Thoracic aorta (tissue), 2 donors: ENCODE data around the gene VWA1. TPM values are rescaled to one million over a fixed set of nuclear protein-coding genes. Genes with fewer than 3 reads are reported as not detected.

Experiments used
- ATAC-seq: fragments of 150-250 bp; one replicate; pipeline ENCODE4 v1.8.0; 2017; ENCODE audit warnings: low read depth; ENCODE audit not compliant: insufficient number of reproducible peaks, low FRiP score
- DNase-seq: peaks from one replicate; pipeline ENCODE4 v3.0.0-alpha.2; 2020; ENCODE audit warnings: low spot score
- H3K27ac ChIP-seq, 2 donors: fragments of 200-600 bp; sonication (generic); 1 replicate in 1 of 2; 2 replicates in 1 of 2; pipeline ENCODE4 v1.5.1; 2016; ENCODE audit warnings: mild to moderate bottlenecking in 2 of 2, moderate library complexity in 2 of 2
- H3K27me3 ChIP-seq: fragments of 200-600 bp; sonication (generic); replicated peaks from 2 replicates; pipeline ENCODE4 v1.6.0; 2016; ENCODE audit warnings: mild to moderate bottlenecking; ENCODE audit not compliant: insufficient read depth
- H3K36me3 ChIP-seq: fragments of 200-600 bp; sonication (generic); one replicate; pipeline ENCODE4 v1.5.1; 2016
- H3K4me1 ChIP-seq, 2 donors: fragments of 200-600 bp; sonication (generic); 1 replicate in 1 of 2; 2 replicates in 1 of 2; pipeline versions ENCODE4 v1.5.1 to v1.6.0; 2016; ENCODE audit warnings: low read depth in 2 of 2, mild to moderate bottlenecking in 1 of 2; ENCODE audit not compliant: control insufficient read depth in 1 of 2
- H3K4me3 ChIP-seq: fragments of 200-600 bp; sonication (generic); 2 replicates; pipeline ENCODE4 v1.5.1; 2016; ENCODE audit warnings: mild to moderate bottlenecking
- H3K9me3 ChIP-seq: fragments of 200-600 bp; sonication (generic); 2 replicates; pipeline ENCODE4 v1.5.1; 2016
- total RNA-seq, 2 donors: library from RNA; depleted of rRNA; stranded (reverse); fragments of >200 nt; gene quantifications; one replicate each; pipeline versions ENCODE4 v1.1.0 to v1.2.3, GENCODE V29; 2016
- TF ChIP-seq, protein P1 (sequence below): fragments of 200-600 bp; sonication (generic); IDR thresholded peaks from one replicate; pipeline ENCODE4 v1.5.1; 2019; ENCODE audit warnings: antibody characterized with exemption

The VWA1 gene, protein sequence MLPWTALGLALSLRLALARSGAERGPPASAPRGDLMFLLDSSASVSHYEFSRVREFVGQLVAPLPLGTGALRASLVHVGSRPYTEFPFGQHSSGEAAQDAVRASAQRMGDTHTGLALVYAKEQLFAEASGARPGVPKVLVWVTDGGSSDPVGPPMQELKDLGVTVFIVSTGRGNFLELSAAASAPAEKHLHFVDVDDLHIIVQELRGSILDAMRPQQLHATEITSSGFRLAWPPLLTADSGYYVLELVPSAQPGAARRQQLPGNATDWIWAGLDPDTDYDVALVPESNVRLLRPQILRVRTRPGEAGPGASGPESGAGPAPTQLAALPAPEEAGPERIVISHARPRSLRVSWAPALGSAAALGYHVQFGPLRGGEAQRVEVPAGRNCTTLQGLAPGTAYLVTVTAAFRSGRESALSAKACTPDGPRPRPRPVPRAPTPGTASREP
- 10 to 100 TPM; 21.7 to 23.6 TPM for total RNA-seq

DNA sequence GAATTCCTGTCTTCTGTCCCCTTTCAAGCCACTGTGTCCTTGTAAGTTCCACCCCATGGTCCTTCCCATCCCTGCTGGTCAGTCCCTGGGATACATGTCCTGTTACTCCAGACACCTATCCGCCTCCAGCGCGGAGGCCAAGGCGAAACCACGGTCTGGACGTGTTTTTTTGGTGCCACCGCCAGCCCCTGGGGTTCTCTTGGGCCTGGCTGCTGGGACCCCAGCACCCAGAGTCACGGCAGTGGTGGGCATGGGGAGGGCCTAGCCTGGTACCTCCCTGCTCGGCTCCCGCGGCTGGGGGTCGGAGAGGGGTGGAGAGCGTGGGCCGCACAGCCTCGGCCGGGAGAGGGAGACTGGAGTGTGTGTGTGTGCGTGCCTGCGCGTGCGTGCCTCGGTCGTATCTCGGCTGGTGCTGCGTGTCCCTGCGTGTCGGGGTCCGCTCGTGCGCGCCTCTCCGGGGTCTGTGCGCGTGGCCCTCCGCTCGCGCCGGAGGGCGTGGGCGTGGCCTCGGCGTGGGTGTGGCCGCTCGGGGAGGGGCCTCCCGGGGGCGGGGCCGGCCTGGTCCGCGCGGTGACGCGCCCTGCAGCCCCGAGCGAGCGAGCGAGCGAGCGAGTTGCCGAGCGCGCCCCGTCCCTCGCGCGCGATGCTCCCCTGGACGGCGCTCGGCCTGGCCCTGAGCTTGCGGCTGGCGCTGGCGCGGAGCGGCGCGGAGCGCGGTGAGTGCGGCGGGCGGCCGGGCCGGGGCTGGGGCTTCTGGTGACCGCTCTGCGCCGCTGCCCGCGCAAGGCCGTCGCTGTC is at the start of gene VWA1:
Gene VWA1, plus strand, starts transcription at position 585 of the 798 bp plus-strand sequence. Its CDS starts 59 bp downstream, at position 644.
- H3K9me3 ChIP-seq, result no peaks in the 10 kb centered on the region
- DNase-seq, result no peak
- H3K36me3 ChIP-seq, result no peaks in the 10 kb centered on the region
- H3K27me3 ChIP-seq, result no peaks in the 10 kb centered on the region
- peaks cover 14 to 50% of the 10 kb centered on the region in 2 donors for H3K4me1 ChIP-seq
- TF ChIP-seq, protein P1, sequence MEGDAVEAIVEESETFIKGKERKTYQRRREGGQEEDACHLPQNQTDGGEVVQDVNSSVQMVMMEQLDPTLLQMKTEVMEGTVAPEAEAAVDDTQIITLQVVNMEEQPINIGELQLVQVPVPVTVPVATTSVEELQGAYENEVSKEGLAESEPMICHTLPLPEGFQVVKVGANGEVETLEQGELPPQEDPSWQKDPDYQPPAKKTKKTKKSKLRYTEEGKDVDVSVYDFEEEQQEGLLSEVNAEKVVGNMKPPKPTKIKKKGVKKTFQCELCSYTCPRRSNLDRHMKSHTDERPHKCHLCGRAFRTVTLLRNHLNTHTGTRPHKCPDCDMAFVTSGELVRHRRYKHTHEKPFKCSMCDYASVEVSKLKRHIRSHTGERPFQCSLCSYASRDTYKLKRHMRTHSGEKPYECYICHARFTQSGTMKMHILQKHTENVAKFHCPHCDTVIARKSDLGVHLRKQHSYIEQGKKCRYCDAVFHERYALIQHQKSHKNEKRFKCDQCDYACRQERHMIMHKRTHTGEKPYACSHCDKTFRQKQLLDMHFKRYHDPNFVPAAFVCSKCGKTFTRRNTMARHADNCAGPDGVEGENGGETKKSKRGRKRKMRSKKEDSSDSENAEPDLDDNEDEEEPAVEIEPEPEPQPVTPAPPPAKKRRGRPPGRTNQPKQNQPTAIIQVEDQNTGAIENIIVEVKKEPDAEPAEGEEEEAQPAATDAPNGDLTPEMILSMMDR, result no peak
- peak within 1 kb of the TSS; percentile 69 for H3K4me3 ChIP-seq
- H3K27ac ChIP-seq, result peak within 1 kb of the TSS; percentile 68 to 83
- no peak for ATAC-seq

DNA sequence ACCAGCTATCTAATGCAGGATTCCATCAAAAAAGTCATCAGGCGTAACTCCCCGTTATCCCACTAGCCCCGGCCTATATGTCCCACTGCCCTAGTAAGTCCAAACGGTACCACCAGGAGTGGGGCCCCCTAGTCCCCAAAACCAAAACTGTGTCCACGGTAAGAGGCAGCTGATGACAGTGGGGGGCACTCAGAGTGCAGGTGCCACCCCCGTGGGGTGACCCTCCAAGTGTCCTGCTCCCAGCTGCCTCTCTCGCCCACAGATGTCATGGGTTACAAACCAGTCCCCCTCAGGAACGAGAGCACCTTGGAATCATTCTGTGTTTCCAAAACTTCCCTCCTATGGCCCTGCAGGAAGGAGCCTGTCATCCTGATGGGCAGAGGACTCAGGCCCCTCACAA is 49.6 kb upstream of the VWA1 start:
- peaks cover 52% of the 10 kb centered on the region for H3K36me3 ChIP-seq
- H3K4me1 ChIP-seq, result no peaks in the 10 kb centered on the region
- TF ChIP-seq, protein P1, result no peak
- DNase-seq (no peak), ATAC-seq (no peak)
- H3K27me3 ChIP-seq, result no peaks in the 10 kb centered on the region
- H3K27ac ChIP-seq, result no peak overlapping the region
- H3K9me3 ChIP-seq, result no peaks in the 10 kb centered on the region
- no peak overlapping the region for H3K4me3 ChIP-seq

DNA sequence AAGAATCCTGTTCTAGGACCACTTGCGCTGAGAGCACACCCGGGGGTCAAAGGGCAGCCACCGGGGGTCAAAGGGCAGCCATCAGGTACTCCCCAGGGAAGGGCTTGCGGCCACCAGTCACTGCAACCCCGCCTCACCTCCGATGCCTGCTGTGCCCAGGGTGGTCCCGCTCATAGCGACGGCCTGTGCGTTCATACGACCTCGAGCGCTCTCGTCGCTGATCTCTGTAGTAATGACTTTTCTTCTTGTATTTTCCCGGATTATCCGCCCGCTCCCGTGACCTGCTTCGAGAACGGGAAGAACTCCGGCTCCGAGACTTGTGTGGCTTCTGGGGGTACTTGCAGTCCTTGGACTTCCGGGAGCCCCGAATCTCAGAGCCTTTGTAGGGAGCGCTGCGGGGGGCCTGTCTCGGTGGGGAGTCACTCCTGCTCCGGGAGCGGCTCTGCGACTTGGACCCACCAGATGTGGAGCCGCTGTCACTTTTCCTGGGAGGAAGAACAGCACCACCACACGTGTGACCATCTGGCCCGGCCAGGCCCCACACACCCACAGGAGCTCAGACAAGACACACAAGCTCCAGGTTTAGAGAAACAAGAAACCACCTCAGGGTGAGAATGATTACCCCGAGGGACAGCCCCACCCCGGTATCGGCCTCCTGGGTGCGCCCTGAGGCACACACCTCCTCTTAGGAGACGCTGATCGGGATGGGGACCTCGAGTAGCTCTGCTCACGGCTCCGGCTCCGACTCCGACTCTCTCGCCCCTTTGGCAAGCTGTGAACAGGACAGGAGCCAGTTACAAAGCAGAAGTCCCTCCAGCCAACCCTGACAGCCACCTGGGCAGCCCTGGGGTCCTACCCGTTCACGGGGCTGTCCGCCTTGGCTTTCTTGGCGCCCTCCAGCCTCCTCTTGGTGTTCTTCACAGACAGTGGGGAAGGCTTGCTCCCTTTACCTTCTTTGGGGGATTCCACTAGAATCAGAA is 48.1 kb upstream of the VWA1 start:
- Histone ChIP-seq H3K27ac (no peak overlapping the region), H3K27me3 (no peaks in the 10 kb centered on the region), H3K36me3 (peaks cover 65% of the 10 kb centered on the region), H3K9me3 (no peaks in the 10 kb centered on the region), H3K4me3 (no peak overlapping the region), H3K4me1 (no peaks in the 10 kb centered on the region)
- DNase-seq (no peak), ATAC-seq (no peak)
- TF ChIP-seq, protein P1, result no peak

DNA sequence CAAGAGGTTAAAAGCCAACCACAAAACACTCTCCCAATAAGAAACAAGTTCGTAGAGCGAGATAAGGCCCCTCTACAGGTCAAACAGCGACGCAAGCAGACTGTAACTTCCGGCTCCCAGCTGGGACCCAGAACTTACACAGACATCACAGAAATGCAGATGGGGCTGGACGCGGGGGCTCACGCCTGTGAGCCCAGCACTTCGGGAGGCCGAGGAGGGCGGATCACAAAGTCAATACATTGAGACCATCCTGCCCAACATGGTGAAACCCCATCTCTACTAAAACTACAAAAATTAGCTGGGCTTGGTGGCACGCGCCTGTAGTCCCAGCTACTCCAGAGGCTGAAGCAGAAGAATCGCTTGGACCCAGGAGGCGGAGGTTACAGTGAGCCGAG is 47.4 kb upstream of the VWA1 start:
- Histone ChIP-seq H3K27ac (no peak overlapping the region), H3K27me3 (no peaks in the 10 kb centered on the region), H3K4me1 (no peaks in the 10 kb centered on the region), H3K36me3 (peaks cover 72% of the 10 kb centered on the region), H3K4me3 (no peak overlapping the region), H3K9me3 (no peaks in the 10 kb centered on the region)
- ATAC-seq (no peak), DNase-seq (no peak)
- TF ChIP-seq, protein P1, result no peak
